Measurements from ENCODE around the gene ZC3H14. TPM values are rescaled to one million over a fixed set of nuclear protein-coding genes. Genes with fewer than 3 reads are reported as not detected.

Gene ZC3H14
- total RNA-seq, 1 donor from 2014 or later: 59.6 TPM

- H3K36me3 Mint-ChIP-seq (ENCODE audit: unreplicated experiment): peaks cover 8% of the 10 kb centered on the region
- peak; percentile 42 for DNase-seq
- H3K9me3 Mint-ChIP-seq (ENCODE audit: unreplicated experiment): peaks cover 8% of the 10 kb centered on the region
- peaks cover 12% of the 10 kb centered on the region for H3K27me3 Mint-ChIP-seq (ENCODE audit: unreplicated experiment)
- peak overlapping the region; percentile 72 for H3K27ac Mint-ChIP-seq (ENCODE audit: unreplicated experiment)
- H3K4me1 Mint-ChIP-seq (ENCODE audit: low read depth, unreplicated experiment): peaks cover 13% of the 10 kb centered on the region
- no peak for TF ChIP-seq CTCF (IDR thresholded peaks at IDR 0.05; ENCODE audit: partially characterized antibody, unreplicated experiment)
- peak overlapping the region; percentile 98 for H3K4me3 Mint-ChIP-seq (ENCODE audit: unreplicated experiment)
Observed at GRCh38 chr14:88551980-88552431, 10.8 kb upstream of the ZC3H14 start.

GRCh38 chr14:88552876-88553275 is 10.0 kb upstream of the ZC3H14 start:
- Mint-ChIP-seq H3K4me1 (ENCODE audit: low read depth, unreplicated experiment) (peaks cover 13% of the 10 kb centered on the region), H3K27ac (ENCODE audit: unreplicated experiment) (no peak overlapping the region), H3K4me3 (ENCODE audit: unreplicated experiment) (peak overlapping the region; percentile 98)

GRCh38 chr14:88553886-88554456 is 8.9 kb upstream of the ZC3H14 start:
- TF ChIP-seq CTCF (IDR thresholded peaks at IDR 0.05; ENCODE audit: partially characterized antibody, unreplicated experiment): no peak
- Mint-ChIP-seq H3K4me3 (ENCODE audit: unreplicated experiment) (peak overlapping the region; percentile 98), H3K27ac (ENCODE audit: unreplicated experiment) (peak overlapping the region; percentile 97), H3K27me3 (ENCODE audit: unreplicated experiment) (peaks cover 10% of the 10 kb centered on the region), H3K4me1 (ENCODE audit: low read depth, unreplicated experiment) (peaks cover 11% of the 10 kb centered on the region), H3K36me3 (ENCODE audit: unreplicated experiment) (no peaks in the 10 kb centered on the region), H3K9me3 (ENCODE audit: unreplicated experiment) (peaks cover 6% of the 10 kb centered on the region)
- DNase-seq: no peak

More at GRCh38 chr14:88552876-88553275, 10.0 kb upstream of the ZC3H14 start:
- H3K9me3 Mint-ChIP-seq (ENCODE audit: unreplicated experiment): peaks cover 8% of the 10 kb centered on the region
- H3K27me3 Mint-ChIP-seq (ENCODE audit: unreplicated experiment): peaks cover 12% of the 10 kb centered on the region
- no peak for TF ChIP-seq CTCF (IDR thresholded peaks at IDR 0.05; ENCODE audit: partially characterized antibody, unreplicated experiment)
- no peak for DNase-seq
- peaks cover 5% of the 10 kb centered on the region for H3K36me3 Mint-ChIP-seq (ENCODE audit: unreplicated experiment)

GRCh38 chr14:88554457-88555286 is 8.2 kb upstream of the ZC3H14 start, which contains the start of gene PTPN21:
TSS of gene PTPN21 (minus strand) at chr14:88555007. CDS start at chr14:88550417, 4,590 bp downstream.
- peaks cover 10% of the 10 kb centered on the region for H3K4me1 Mint-ChIP-seq (ENCODE audit: low read depth, unreplicated experiment)
- H3K4me3 Mint-ChIP-seq (ENCODE audit: unreplicated experiment): peak within 1 kb of the TSS; percentile 98
- H3K9me3 Mint-ChIP-seq (ENCODE audit: unreplicated experiment): peaks cover 6% of the 10 kb centered on the region
- DNase-seq: peak; percentile 83
- peak within 1 kb of the TSS; percentile 97 for H3K27ac Mint-ChIP-seq (ENCODE audit: unreplicated experiment)
- no peaks in the 10 kb centered on the region for H3K36me3 Mint-ChIP-seq (ENCODE audit: unreplicated experiment)
- no peak for TF ChIP-seq CTCF (IDR thresholded peaks at IDR 0.05; ENCODE audit: partially characterized antibody, unreplicated experiment)
- H3K27me3 Mint-ChIP-seq (ENCODE audit: unreplicated experiment): peaks cover 10% of the 10 kb centered on the region

GRCh38 chr14:88556581-88556980 is 6.3 kb upstream of the ZC3H14 start:
- H3K4me1 Mint-ChIP-seq (ENCODE audit: low read depth, unreplicated experiment): peaks cover 10% of the 10 kb centered on the region
- no peak for DNase-seq
- H3K4me3 Mint-ChIP-seq (ENCODE audit: unreplicated experiment): no peak overlapping the region
- H3K9me3 Mint-ChIP-seq (ENCODE audit: unreplicated experiment): peaks cover 6% of the 10 kb centered on the region
- H3K27ac Mint-ChIP-seq (ENCODE audit: unreplicated experiment): no peak overlapping the region
- no peaks in the 10 kb centered on the region for H3K36me3 Mint-ChIP-seq (ENCODE audit: unreplicated experiment)
- TF ChIP-seq CTCF (IDR thresholded peaks at IDR 0.05; ENCODE audit: partially characterized antibody, unreplicated experiment): no peak
- H3K27me3 Mint-ChIP-seq (ENCODE audit: unreplicated experiment): peaks cover 11% of the 10 kb centered on the region

All from glutamatergic neuron (in vitro differentiated cells).